ENCODE results near the gene NPIPA7.
"Not testable (repeated sequence)": the region's sequence is repeated elsewhere in the genome, so short reads cannot be mapped to it uniquely, and the experiment has no call there.

The NPIPA7 gene

DNA sequence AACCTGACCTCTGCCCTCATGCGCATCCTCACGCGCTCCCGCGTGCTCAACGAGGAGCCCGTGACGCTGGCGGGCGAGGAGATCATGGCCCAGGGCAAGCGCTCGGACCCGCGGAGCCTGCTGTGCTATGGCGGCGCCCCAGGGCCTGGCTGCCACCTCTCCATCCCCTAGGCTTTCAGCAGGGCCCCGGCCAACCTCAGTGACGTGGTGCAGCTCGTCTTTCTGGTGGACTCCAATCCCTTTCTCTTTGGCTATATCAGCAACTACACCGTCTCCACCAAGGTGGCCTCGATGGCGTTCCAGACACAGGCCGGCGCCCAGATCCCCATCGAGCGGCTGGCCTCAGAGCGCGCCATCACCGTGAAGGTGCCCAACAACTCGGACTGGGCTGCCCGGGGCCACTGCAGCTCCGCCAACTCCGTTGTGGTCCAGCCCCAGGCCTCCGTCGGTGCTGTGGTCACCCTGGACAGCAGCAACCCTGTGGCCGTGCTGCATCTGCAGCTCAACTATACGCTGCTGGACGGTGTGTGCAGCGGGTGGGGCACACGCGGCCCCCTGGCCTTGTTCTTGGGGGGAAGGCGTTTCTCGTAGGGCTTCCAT, 7.7 kb upstream of the NPIPA7 start:
- H3K4me3 ChIP-seq (ENCODE audit: low read length); H3K9me3 ChIP-seq (ENCODE audit: insufficient read depth, low read depth, low read length); H3K4me1 ChIP-seq (ENCODE audit: insufficient read depth, low read length); H3K27ac ChIP-seq (ENCODE audit: low read length); H3K9ac ChIP-seq (ENCODE audit: low read depth, low read length); H3K27me3 ChIP-seq (ENCODE audit: insufficient read depth, low read length); H3K36me3 ChIP-seq (ENCODE audit: insufficient read depth, low read depth, low read length): not testable (repeated sequence)

DNA sequence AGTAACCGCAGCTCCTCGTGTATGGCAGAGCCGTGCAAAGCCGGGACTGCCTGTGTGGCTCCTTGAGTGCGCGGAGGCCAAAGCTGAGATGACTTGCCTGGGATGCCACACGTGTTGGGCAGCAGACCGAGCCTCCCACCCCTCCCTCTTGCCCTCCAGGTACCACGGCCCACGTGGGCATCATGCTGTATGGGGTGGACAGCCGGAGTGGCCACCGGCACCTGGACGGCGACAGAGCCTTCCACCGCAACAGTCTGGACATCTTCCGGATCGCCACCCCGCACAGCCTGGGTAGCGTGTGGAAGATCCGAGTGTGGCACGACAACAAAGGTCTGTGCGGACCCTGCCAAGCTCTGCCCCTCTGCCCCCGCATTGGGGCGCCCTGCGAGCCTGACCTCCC, 4.7 kb upstream of the NPIPA7 start:
- H3K9ac ChIP-seq (ENCODE audit: low read depth, low read length); H3K9me3 ChIP-seq (ENCODE audit: insufficient read depth, low read depth, low read length); H3K4me1 ChIP-seq (ENCODE audit: insufficient read depth, low read length); H3K27me3 ChIP-seq (ENCODE audit: insufficient read depth, low read length); H3K36me3 ChIP-seq (ENCODE audit: insufficient read depth, low read depth, low read length); H3K27ac ChIP-seq (ENCODE audit: low read length); H3K4me3 ChIP-seq (ENCODE audit: low read length): not testable (repeated sequence)

DNA sequence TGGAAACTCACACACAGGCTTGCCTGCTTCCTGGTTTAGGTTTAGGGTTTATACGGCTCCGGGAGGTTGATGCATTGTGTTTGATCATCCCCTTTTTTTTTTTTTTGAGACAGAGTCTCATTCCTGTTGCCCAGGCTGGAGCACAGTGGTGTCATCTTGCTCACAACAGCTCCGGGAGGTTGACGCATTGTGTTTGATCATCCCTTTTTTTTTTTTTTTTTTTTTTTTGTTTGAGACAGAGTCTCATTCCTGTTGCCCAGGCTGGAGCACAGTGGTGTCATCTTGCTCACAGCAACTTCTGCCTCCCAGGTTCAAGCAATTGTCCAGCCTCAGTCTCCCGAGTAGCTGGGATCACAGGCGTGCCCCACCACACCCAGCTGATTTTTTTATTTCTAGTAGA, 20.7 kb downstream of the NPIPA7 start:
- not testable (repeated sequence) for H3K4me3 ChIP-seq (ENCODE audit: low read length); H3K9me3 ChIP-seq (ENCODE audit: insufficient read depth, low read depth, low read length); H3K36me3 ChIP-seq (ENCODE audit: insufficient read depth, low read depth, low read length); H3K27me3 ChIP-seq (ENCODE audit: insufficient read depth, low read length); H3K4me1 ChIP-seq (ENCODE audit: insufficient read depth, low read length); H3K9ac ChIP-seq (ENCODE audit: low read depth, low read length); H3K27ac ChIP-seq (ENCODE audit: low read length)

DNA sequence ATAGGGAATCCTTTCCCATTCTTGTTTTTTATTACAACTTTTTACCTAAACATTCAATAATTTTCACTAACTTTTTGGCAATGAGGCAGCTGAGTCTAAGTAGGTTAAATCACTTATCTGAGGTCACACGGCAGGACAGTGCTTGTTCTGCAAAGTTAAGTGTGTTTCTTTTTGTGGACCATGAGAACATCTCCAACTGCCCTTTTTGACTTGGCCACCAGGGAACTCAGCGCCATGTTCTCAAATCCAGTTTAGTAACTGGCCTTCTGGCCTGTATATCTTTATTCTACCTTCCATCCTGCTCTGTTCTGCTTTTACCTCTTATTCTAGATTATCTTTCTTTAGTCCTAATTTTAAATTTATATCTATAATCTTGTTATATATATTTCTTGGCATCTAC, 23.4 kb downstream of the NPIPA7 start:
- H3K27me3 ChIP-seq (ENCODE audit: insufficient read depth, low read length); H3K27ac ChIP-seq (ENCODE audit: low read length); H3K36me3 ChIP-seq (ENCODE audit: insufficient read depth, low read depth, low read length); H3K4me1 ChIP-seq (ENCODE audit: insufficient read depth, low read length); H3K4me3 ChIP-seq (ENCODE audit: low read length); H3K9me3 ChIP-seq (ENCODE audit: insufficient read depth, low read depth, low read length); H3K9ac ChIP-seq (ENCODE audit: low read depth, low read length): not testable (repeated sequence)

DNA sequence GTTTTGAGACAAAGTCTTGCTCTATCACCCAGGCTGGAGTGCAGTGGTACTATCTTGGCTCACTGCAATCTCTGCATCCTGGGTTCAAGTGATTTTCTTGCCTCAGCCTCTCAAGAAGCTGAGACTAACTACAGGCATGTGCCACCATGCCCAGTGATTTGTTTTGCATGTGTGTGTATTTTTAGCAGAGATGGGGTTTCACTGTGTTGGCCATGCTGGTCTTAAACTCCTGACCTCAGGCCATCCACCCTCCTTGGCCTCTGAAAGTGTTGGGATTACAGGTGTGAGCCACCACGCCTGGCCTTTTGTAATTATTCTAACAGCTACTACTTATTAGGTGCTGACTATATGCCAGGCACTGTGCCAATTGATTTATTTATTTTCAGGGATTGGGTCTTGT, 25.3 kb downstream of the NPIPA7 start:
- H3K36me3 ChIP-seq (ENCODE audit: insufficient read depth, low read depth, low read length); H3K27me3 ChIP-seq (ENCODE audit: insufficient read depth, low read length); H3K27ac ChIP-seq (ENCODE audit: low read length); H3K9ac ChIP-seq (ENCODE audit: low read depth, low read length); H3K9me3 ChIP-seq (ENCODE audit: insufficient read depth, low read depth, low read length); H3K4me3 ChIP-seq (ENCODE audit: low read length); H3K4me1 ChIP-seq (ENCODE audit: insufficient read depth, low read length): not testable (repeated sequence)

DNA sequence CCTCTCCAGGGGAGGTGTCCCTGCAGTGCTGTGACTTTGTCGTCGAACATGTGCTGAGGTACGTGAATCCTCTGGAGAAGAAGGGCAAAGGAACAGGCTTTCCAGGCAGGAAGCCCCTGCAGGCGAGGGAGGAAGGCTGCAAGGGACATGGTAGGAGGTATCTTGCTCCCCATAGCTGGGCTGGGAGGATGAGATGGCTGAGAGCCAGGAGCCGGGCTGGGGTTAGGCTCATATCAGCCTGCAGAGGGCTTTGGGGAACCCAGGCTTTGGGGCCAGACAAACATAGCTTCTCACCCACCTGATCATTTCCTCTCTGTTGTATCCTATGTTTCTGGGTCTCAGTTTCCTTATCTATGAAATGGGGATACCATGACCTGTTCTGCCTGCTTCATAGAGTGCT, 26.5 kb downstream of the NPIPA7 start:
- H3K4me3 ChIP-seq (ENCODE audit: low read length): not testable (repeated sequence)

DNA sequence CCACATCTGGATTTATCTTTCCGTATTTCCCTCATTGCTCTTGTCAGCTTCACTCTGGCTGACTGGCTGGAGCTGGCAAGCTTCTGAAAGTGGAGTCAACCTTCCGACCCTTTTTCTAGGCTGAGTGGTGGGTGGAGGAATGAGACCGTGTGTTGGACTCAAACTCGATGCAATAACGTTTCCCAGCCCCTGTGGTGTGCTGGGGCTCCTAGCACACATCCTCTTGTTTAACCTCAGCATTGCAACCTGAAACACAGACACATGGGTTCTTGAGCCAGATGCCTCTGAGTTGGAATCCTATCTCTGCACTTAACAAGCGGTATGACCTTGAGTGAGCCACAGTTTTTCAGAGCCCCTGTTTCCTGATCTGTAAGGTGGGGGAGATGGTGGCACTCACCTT, 29.5 kb downstream of the NPIPA7 start:
- not testable (repeated sequence) for H3K27ac ChIP-seq (ENCODE audit: low read length); H3K27me3 ChIP-seq (ENCODE audit: insufficient read depth, low read length); H3K4me1 ChIP-seq (ENCODE audit: insufficient read depth, low read length); H3K4me3 ChIP-seq (ENCODE audit: low read length); H3K9ac ChIP-seq (ENCODE audit: low read depth, low read length); H3K9me3 ChIP-seq (ENCODE audit: insufficient read depth, low read depth, low read length); H3K36me3 ChIP-seq (ENCODE audit: insufficient read depth, low read depth, low read length)

More for the DNA sequence above, 26.5 kb downstream of the NPIPA7 start:
- not testable (repeated sequence) for H3K27ac ChIP-seq (ENCODE audit: low read length); H3K36me3 ChIP-seq (ENCODE audit: insufficient read depth, low read depth, low read length); H3K9me3 ChIP-seq (ENCODE audit: insufficient read depth, low read depth, low read length); H3K4me1 ChIP-seq (ENCODE audit: insufficient read depth, low read length); H3K9ac ChIP-seq (ENCODE audit: low read depth, low read length); H3K27me3 ChIP-seq (ENCODE audit: insufficient read depth, low read length)

DNA sequence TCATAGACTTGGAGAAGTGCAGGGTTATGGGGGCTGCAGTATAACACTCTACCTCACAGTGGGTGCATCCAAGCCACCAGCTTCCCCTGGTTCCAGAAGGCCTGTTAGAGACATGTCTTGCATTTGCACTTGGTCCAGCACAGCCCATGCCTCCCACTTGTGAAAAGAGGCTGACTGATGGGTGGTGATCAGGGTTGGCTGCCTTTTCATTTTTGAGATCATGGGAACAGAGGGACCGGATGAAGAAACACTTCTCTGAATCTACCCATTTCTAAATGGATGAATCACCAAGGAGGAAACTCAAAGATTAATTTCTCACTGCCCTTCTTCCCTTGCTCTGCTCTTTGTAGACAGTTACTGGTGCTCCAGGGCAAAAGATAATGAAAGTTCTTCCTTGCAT, 34.8 kb downstream of the NPIPA7 start:
- H3K9ac ChIP-seq (ENCODE audit: low read depth, low read length); H3K4me3 ChIP-seq (ENCODE audit: low read length); H3K9me3 ChIP-seq (ENCODE audit: insufficient read depth, low read depth, low read length); H3K4me1 ChIP-seq (ENCODE audit: insufficient read depth, low read length); H3K27me3 ChIP-seq (ENCODE audit: insufficient read depth, low read length); H3K36me3 ChIP-seq (ENCODE audit: insufficient read depth, low read depth, low read length); H3K27ac ChIP-seq (ENCODE audit: low read length): not testable (repeated sequence)

DNA sequence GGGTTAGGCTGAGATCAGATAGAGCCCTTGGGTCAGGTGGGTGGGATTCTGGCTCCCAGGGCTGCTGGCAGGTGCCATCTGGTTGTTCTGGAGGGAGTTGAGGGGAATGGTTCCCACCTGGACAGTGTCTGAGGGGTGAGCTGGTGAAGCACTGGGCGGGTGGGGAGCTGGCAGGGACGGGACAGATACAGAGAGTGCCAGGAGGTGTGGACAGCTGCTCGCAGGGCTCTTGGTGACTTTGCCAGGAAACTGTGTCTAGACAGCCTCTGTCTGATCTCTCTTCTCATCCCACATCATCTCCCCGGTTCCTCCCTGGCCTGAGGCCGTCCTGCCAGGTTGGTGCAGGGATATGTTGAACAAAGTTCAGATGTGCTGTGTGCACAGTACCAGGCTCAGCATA, 38.1 kb downstream of the NPIPA7 start:
- H3K9ac ChIP-seq (ENCODE audit: low read depth, low read length); H3K4me1 ChIP-seq (ENCODE audit: insufficient read depth, low read length); H3K4me3 ChIP-seq (ENCODE audit: low read length); H3K27me3 ChIP-seq (ENCODE audit: insufficient read depth, low read length); H3K27ac ChIP-seq (ENCODE audit: low read length); H3K36me3 ChIP-seq (ENCODE audit: insufficient read depth, low read depth, low read length); H3K9me3 ChIP-seq (ENCODE audit: insufficient read depth, low read depth, low read length): not testable (repeated sequence)

DNA sequence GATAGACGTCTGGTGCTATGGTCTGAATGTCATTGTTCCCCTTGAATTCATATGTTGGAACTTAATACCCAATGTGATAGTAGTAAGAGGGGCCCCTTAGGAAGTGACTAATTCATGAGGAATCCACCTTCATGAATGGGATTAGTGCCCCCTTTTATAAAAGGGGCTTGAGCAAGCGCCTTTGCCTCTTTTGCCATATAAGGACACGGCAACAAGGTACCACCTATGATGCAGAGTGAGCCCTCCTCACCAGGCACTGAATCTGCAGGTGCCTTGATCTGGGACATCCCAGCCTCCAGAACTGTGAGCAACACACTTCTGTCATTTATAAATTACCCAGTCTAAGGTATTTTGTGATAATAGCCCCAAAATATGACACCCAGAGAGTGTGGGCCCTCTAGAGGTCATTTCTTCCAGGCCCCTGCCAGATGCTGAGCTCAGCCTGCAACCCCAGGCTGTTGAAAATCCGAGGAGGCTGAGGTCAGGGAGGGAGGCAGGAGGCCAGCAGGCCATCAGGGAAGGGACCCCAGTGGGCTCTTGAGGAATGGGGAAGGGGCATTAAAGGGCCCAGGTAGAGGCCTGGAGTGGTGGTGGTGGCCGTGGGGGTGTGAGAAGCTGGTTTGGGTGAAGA, 39.1 kb downstream of the NPIPA7 start:
- H3K4me3 ChIP-seq (ENCODE audit: low read length); H3K27me3 ChIP-seq (ENCODE audit: insufficient read depth, low read length); H3K27ac ChIP-seq (ENCODE audit: low read length); H3K9ac ChIP-seq (ENCODE audit: low read depth, low read length); H3K4me1 ChIP-seq (ENCODE audit: insufficient read depth, low read length); H3K9me3 ChIP-seq (ENCODE audit: insufficient read depth, low read depth, low read length); H3K36me3 ChIP-seq (ENCODE audit: insufficient read depth, low read depth, low read length): not testable (repeated sequence)

DNA sequence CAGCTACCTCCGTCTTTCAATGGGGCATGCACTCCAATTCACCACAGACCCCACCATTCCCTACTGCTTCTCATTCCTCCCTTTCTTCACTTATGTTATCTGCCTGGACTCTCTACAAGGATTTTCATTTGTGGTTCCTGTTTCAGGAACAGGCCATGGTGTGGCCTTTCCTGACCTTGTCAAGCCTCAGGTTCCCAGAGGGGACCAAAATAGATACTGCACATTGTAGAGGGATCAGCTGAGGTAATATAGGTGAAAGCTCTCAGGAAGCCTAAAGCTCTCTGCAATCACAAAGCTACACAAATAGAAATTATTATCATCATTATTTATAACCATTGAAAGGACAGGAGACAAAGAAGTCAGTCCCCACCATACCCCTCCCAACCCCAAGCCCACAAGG, 41.6 kb downstream of the NPIPA7 start:
- H3K36me3 ChIP-seq (ENCODE audit: insufficient read depth, low read depth, low read length); H3K4me1 ChIP-seq (ENCODE audit: insufficient read depth, low read length): not testable (repeated sequence)

DNA sequence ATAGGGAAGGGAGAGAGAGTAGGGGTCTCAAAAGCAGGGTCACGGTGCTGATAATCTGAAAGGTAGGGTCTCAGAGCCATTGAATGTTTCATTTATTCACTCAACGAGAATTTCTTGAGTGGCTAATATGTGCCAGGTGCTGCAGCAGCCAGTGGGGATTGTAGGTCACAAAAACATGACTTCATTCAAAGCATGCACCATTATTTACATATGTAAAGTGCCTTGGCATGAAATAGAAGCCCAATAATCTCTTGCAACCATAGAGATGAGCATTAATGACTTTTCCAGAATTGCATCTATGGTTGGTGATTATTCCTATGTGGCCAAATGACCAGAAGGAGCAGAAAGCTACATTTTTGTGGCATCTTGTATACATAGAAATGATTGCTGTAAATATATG, 46.2 kb downstream of the NPIPA7 start:
- not testable (repeated sequence) for H3K36me3 ChIP-seq (ENCODE audit: insufficient read depth, low read depth, low read length); H3K4me1 ChIP-seq (ENCODE audit: insufficient read depth, low read length); H3K4me3 ChIP-seq (ENCODE audit: low read length); H3K9me3 ChIP-seq (ENCODE audit: insufficient read depth, low read depth, low read length); H3K27me3 ChIP-seq (ENCODE audit: insufficient read depth, low read length); H3K9ac ChIP-seq (ENCODE audit: low read depth, low read length); H3K27ac ChIP-seq (ENCODE audit: low read length)

More for the DNA sequence above, 41.6 kb downstream of the NPIPA7 start:
- not testable (repeated sequence) for H3K27me3 ChIP-seq (ENCODE audit: insufficient read depth, low read length); H3K9me3 ChIP-seq (ENCODE audit: insufficient read depth, low read depth, low read length); H3K4me3 ChIP-seq (ENCODE audit: low read length); H3K27ac ChIP-seq (ENCODE audit: low read length); H3K9ac ChIP-seq (ENCODE audit: low read depth, low read length)

DNA sequence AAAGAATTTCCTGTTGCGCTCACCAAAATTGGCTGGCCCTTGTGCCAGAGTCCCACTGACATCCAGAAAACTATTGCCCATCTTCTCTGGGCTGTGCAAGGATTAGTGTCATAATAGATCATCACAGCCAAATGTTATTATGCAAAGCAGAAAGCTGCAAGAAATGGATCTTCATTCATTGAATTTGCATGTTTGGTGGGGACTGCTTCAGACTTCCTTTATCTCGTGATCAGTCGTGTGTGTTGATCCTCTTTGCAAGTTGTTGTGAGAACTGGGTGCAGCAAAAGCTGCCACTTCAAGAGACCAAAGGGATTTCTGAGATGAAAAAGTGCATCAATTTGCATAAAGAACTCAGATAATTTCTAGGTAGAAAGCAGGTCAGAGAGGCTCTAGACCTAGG, 52.2 kb downstream of the NPIPA7 start:
- H3K36me3 ChIP-seq (ENCODE audit: insufficient read depth, low read depth, low read length); H3K27ac ChIP-seq (ENCODE audit: low read length); H3K4me3 ChIP-seq (ENCODE audit: low read length); H3K4me1 ChIP-seq (ENCODE audit: insufficient read depth, low read length); H3K9me3 ChIP-seq (ENCODE audit: insufficient read depth, low read depth, low read length); H3K9ac ChIP-seq (ENCODE audit: low read depth, low read length); H3K27me3 ChIP-seq (ENCODE audit: insufficient read depth, low read length): not testable (repeated sequence)

Measured in iPS-20b (cell line).